Activated T-helper 1 cell treated with Interleukin-2 at 50 U/mL for 16 hours (primary cell): Measurements from ENCODE around the gene POM121.
"Not testable (repeated sequence)": the region's sequence is repeated elsewhere in the genome, so short reads cannot be mapped to it uniquely, and the experiment has no call there.

Experiments used
- DNase-seq: peaks from one replicate; pipeline ENCODE4 v3.0.0-alpha.2; 2020; ENCODE audit warnings: low read depth

Gene POM121

DNA sequence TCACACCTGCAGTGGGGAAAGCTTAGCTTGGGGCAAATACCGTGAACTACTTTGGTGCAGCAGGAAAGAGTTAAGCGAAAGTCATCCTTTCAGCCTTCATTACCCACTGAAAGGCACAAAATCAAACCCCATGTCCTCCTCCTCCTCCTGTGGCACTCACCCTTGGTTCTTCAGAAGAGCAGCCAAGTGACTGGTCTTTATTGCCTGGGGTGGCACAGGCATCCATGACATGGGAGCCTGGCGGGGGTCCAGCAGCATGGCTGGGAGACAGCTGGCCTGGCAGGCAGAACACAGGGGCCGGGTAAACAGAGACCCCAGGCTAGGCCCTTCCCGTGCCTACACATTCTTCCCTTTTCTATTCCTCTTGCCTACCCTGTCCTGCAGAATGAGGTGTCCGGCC is 24.8 kb downstream of the POM121 start:
- DNase-seq = not testable (repeated sequence)

DNA sequence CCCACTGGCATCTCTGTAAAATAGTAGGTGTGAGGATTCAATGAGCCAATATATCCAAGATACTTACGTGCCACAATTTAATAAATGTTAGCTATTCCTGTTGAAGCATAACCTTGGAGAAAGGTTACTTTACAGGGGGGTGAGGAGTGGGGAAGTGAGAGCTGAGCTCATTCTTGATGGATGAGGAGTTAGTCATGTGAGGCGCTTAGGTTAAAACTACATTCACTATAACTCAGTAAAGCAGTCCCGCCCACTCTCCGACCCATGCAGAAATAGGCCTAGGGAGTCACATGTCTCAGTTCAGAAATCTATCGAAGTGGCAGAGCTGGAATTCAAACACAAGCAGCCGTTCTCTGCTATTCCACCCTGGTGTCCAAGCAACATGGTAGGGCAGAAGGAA is 25.5 kb downstream of the POM121 start:
- not testable (repeated sequence) for DNase-seq

DNA sequence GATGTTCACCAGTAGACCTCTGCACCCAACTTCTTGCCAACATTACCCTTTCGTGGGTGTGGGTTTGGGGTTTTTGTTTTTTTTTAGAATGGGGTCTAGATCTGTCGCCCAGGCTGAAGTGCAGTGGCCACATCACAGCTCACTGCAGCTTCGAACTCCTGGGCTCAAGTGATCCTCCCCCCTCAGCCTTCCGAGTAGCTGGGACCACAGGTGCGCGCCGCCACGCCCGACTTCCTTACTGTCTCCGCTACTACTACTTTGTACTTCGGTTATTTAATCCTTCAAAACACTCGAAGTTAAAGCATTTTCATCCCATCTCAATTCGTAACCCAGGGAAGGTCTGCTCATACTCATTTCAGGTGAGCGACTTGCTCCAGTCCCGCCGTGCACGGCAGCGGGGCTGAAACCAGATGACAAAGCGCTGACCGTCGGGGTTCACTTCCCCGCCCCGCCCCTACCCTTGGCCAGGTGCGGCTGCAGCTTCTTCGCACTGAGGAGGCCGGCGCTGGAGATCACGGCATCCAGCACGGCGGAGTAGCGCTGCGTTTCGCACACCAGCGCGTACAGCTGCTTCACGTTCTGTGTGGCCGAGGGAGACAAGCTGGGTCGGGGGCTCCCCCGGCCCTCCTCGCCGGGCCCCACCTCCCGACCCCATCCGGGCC is 29.1 kb downstream of the POM121 start:
- DNase-seq = not testable (repeated sequence)

DNA sequence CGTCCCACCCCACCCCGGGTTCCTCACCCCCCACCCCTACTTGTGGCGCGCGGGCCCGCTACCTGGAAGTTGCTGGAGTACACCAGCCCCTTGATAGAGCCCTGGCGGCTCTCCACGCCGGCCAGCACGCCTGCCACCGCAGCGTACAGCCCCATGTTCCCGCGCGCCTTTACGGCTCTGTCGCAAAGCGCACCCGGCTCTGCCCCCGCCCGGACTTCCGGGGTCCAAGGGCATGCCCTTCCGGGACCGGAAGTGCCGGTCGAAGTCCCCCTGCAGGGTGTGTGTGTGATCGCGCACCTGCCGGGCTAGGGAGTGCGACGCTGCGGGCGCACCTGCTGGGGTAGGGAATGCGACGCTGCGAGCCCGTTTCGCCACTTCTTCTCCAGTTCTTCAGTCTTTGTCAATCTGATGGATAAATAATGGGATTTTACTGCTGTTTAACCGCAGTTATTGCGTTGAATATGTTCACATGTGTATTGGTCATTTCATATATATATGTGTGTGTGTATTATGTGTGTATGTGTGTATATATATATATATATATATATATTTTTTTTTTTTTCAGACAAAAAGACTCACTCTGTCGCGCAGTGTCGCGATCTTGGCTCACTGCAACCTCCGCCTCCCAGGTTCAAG is 29.8 kb downstream of the POM121 start:
- DNase-seq = not testable (repeated sequence)

DNA sequence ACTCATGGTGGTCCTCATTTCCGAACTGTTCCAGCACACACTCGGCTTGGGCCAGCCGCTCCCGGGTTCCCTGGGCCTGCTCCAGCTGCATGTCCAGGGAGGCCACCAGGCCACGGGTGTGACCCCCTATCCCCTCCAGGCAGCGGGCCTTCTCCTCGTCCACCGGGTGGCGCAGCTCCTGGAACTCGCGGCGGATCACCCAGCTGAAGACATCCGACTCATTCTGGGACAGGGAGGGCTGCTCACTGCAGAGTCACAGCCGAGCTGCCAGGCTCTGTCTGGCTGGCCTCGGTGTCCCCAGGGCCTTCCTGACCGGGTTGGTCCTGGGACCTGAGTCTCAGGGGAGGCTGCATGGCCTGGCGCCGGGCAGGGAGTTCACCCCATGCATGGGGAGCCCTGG is 35.1 kb downstream of the POM121 start:
- DNase-seq = not testable (repeated sequence)

DNA sequence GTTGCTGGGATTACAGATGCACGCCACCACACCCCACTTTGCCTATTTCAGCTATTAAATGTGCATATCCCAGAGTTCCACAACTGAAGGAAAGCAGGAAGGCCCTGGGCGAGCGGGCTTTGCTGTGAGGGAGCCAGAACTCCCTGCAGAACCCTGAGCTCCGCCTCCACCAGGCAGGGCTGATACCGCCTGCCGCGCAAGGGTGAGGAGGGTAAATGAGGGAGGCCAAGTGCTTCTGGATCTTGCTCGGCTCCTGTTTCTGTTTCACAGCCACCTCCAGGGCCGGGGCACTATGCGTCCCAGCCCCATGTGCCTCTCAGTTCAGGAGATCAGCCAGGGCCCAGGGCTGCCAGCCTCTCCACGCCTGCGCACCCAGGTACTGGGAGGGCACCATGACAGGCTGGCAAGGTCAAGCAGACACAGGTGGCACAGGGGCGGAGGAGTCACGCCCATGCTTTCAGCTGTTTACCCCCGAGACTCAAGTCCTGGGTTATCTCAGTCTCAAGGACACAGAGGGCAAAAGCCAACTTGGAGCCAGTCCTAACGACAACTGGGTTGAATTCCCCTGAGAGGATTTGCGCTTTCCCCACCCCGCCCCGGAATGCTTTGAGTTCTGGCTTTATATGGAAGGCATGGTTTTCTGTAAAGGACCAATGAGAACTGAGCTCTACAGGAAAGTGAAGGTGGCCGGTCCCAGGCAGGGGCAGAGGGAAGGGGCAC is 35.9 kb downstream of the POM121 start:
- not testable (repeated sequence) for DNase-seq

DNA sequence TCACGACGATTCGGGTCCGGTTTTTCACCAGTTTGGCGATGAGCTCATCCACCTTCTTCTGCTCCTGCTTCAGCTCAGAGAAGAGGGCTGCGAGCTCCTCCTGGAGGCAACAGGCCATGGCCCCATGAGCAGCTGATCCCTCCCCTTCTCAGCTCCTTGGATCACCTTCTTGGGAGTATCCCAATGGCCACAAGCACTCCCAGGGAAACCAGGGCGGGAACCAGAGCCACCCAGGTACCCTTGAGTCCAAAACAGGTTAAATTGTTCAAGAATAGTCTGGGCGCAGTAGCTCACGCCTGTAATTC is 36.4 kb downstream of the POM121 start:
- DNase-seq = not testable (repeated sequence)

DNA sequence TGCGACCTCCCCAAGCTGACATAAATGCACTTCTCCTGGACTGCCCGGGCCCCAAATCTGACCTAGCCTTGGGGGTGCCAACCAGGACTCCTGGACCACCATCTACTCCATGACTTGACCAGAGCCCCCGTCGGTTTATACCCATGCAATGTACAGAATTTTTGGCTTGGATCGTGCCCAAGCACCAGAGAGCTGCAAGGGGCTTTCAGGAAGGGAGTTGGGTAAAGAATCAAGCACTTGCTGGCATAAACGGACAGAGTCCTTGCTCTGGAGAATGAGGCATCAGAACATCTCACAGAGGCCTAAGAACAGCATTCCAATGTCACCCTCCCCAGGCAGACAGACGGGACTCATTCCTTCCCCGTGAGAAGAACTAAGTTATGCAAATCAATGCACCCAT is 38.2 kb downstream of the POM121 start:
- DNase-seq = not testable (repeated sequence)

DNA sequence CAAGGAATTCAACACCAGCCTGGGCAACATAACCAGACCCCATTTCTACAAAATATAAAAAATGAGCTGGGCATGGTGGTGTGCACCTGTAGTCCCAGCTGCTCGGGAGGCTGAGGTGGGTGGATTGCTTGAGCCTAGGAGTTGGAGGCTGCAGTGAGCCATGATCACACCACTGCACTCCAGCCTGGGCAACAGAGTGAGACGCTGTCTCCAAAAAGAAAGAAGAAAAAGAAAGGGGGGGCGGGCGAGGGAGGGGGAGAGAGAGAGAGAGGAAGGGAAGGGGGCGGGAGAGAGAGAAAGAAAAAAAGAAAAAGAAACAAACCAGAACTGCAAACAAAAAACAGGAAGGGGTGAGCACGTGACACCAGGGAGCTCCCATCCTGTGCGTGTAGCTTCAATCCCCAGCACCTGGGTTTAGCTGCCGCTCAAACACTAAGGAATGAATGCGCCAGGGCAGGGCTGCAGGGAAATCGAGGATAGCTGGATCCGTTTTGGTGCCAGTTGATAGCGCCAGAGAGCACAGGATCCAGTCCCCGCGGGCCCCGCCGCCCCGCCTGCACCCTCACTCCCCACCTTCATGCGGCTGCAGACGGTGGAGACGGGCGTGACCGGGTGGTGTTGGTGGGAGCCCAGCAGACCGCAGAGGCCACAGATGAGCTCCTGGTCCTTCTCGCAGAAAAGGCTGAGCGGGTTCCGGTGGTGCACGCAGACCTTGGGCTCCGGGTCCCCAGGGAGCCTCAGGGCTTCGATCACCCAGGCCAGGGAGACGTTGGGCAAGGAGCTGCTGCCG is 40.5 kb downstream of the POM121 start:
- not testable (repeated sequence) for DNase-seq

DNA sequence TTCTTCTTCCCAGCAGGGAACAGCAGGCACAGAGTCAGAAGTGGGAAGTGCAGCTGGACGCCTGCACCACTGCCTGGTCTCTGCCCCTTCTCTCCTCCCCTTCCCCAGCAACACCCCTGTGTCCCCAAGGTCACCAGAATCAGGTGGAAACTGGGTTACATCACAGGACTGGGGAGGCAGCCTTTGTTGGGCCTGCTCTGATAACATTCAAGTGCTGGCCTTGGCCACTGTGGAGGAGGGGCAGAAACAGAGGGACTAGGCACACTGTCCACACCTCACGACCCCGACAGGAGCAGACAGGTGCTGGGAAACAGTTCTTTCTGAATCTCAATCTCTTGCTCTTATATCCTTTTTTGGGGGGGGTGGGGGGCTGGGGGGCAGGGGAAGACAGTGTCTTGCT is 42.0 kb downstream of the POM121 start:
- not testable (repeated sequence) for DNase-seq

DNA sequence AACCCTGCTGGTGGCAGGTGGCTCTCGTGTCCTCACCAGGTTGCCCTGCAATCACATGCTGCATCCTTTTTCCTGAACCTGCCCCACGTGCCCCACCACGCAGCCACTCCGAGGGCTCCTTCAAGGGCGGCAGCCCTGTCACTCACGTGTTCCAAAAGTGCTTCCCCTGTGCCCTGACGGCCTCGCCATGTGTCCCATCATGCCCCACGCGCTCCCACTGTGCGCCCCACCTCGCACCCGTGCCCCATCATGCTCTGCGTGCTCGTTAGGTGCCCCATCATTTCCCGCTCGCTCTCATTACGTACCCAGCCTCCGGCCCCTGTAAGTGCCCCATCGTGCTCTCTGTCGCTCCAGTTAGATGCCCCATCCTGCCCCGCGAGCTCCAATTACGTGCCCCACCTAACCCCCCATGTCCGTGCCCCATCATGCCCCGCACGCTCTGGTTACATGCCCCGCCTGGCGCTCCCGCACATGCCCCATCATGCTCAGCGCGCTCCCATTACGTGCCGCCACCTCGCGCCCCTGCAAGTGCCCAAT is 44.2 kb downstream of the POM121 start, which contains the start of gene TRIM74:
Gene TRIM74 (minus strand): TSS at position 487 of the 537 bp plus-strand sequence. CDS start 3,309 bp downstream, outside the sequence.
- not testable (repeated sequence) for DNase-seq

DNA sequence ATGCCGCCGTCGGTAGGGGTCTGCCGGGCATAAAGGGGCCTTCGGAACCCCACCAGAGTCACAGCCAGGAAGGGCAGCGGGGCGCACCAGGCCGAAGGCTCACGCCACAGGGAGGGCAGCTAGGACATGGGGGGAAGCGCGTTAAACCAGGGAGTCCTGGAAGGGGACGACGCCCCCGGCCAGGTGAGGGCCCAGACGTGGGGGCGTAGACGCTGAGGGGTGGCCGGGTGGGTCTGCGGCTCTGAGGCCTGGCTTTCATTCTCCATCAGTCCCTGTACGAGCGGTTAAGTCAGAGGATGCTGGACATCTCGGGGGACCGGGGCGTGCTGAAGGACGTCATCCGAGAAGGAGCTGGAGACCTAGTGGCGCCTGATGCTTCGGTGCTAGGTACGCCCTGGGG is 44.8 kb downstream of the POM121 start:
- DNase-seq = not testable (repeated sequence)

DNA sequence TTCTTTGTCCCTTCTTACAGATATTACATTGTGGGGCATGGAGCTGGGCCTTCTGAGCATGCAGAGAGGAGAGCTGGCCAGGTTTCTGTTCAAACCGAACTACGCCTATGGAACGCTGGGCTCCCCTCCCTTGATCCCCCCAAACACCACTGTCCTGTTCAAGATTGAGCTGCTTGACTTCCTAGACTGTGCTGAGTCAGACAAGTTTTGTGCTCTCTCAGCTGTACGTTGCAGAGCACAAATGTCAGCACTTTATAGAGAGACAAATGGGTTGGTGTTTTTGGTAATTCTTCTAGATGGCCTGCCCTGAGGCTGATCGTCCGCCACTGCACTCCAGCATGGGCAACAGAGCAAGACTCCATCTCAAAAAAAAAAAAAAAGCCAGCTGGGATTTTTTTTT is 46.6 kb downstream of the POM121 start:
- not testable (repeated sequence) for DNase-seq

DNA sequence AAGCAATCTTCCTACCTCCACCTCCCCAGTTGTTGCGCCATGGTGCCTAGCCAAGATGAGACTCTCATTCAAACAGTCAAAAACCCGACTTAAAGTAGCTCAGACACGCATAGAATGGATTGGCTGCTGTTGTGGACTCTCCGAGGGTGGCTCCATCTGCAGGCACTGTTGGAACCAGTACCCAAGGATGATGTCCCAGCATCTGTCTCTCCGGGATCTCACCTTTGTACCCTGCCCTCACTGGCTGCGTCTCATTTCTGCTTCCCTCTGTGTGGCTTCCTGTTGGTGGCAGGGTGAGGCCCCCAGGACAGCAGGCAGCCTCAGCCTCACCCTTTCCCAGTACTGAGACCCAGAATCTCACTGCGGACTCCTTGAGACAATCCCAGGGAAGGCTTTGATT is 49.9 kb downstream of the POM121 start:
- not testable (repeated sequence) for DNase-seq

DNA sequence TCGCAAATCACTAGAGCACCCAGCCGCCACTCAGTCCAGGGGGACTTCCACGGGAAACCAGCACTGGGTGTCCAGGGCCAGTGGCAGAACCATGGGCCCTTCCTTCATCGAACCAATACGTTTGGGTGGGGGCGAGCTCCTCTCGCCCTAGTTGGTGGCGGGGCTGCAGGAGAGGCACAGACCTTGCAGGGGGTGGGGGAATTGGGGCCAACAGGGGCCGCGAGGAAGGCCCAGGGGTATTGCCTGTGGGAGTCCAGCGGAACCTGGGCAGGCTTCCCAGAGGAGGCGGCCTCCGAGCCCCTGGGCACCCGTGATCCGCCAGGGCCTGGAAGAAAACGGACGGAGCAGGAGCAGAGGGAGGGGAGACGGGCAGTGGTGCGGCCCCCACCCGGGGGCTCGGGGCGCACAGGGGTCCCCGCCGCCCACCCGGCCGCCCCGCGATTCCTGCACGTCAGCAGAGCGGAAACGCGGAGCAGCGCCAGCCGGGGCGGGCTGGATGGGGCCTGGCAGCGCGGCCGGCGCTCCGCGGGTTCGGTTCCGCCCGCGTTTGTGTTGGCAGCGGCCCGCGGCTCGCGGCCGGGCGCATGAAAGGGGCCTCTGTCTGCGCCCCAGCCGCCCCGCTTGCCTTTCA is 50.9 kb downstream of the POM121 start:
- not testable (repeated sequence) for DNase-seq

DNA sequence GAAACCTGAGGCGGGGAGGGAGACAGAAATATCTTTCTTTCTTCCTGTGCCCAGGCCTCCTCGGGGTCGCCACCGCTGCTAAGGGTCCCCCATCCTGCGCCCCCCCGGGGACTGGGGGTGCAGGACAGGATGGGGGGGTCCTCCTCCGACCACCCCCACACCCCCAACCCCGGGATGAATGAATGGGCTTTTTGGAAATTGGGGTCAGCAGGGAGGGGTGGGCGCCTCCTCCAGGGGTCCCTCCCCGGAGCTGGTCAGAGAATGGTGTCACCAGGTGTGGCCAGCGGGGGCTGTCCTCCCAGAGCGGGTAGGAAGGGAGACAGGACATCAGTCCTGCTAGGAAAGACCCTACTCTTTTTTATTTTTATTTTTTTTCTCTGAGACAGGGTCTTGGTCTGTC is 51.5 kb downstream of the POM121 start:
- not testable (repeated sequence) for DNase-seq

DNA sequence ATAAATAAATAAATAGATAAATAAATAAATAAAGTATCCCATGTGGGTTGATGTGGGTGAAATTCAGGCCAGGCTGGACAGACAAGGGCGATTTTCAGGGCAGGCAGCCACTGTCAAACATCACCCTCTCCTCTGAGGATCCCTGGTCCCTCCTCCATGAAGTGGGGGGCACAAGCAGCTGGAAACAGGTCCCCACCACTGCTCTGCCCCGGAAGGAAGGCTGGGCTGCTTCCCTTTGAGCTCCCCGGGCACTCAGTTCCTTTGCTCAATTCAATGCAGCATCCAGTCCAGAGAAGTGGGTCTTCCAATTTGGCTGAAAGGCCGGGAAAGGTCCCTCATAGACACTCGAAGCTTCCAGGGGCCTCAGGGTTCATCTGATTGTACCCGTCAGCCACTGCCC is 55.5 kb downstream of the POM121 start:
- not testable (repeated sequence) for DNase-seq

DNA sequence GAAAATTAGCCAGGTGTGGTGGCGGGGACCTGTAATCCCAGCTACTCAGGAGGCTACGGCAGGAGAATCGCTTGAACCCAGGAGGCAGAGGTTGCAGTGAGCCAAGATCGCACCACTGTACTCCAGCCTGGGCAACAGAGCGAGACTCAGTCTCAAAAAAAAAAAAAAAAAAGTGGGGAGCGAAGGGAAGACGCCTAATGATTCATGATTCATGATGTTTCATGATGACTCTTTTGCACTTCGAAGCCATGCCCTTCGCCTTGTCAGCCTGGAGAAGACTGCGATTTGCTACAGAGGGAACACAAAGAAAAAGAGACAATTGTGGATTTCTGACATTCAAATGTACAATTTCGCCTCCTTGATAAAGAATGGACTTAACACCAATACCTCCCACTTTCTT is 57.2 kb downstream of the POM121 start:
- DNase-seq = not testable (repeated sequence)

DNA sequence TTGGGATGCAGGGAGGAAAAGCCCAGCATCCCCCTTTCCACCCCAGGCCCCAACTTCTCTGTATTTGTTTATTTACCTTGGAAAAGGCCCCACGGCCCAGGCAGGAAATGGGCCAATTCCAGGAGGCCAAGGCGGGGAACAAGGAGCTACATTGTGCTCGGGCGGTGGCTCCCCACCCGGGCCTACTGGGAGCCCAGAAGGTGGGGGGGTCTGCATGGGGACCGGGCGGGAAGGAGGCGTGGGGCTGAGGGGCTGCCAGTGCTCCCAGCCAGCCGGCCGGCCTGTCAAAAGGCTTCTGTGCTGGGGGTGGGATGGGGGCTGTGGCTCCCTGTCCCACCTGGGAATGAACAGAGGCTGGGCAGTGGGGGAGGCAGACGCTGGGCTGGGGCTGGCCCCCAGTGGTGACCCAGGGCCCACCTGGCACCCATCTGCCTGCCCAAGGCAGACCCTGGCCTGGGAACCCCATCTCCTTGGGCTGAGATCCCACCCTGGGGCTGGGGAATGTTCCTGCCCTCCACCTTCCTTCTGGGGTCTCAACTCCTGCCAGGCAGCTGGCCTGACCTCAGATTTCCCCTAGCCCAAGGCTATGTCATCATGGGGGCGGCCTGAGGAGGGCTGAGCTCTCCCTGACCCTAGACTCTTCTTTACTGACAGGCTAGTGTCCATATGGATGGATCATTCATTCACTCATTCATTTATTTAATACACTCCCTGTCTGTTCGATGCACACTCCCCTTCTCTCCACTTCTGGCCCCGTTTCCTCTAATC is 65.4 kb downstream of the POM121 start:
- not testable (repeated sequence) for DNase-seq

DNA sequence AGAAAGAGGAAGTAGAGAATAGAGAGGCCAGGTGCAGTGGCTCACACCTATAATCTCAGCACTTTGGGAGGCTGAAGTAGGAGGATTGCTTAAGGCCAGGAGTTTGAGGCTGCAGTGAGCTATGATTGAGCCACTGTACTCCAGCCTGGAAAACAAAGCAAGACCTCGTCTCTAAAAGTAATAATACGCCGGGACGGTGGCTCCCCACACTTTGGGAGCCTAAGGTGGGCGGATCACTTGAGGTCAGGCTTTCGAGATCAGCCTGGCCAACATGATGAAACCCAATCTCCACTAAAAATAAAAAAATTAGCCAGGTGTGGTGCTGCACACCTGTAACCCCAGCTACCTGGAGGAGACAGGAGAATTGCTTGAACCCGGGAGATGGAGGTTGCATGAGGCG is 70.6 kb downstream of the POM121 start:
- not testable (repeated sequence) for DNase-seq

DNA sequence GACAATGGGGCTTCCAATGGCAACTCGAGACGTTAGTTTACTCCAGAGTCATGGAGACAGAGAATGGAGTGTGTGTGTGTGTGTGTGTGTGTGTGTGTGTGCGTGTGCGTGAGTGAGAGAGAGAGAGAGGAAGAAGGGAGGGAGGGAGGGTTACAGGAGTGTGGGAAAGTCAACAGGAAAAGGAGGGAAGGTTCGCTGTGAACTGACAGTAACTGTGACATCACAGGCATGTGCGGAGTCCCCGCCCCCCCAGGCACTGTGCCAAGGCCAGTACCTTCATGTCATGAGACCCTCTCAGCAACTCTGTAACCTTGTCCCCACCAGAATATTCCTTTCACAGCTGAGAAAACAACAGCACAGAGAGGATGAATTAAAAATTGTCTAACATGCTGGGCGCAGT is 72.6 kb downstream of the POM121 start:
- not testable (repeated sequence) for DNase-seq
